RWPE2 (cell line): Measurements from ENCODE around the gene NCOR2.

ENCODE experiments used
- ATAC-seq: fragments of 200-7000 bp; cut with Tn5 transposase; 3 replicates; pipeline ENCODE4 v1.9.1; 2021; ENCODE audit warnings: low read depth
- DNase-seq: peaks from one replicate; pipeline ENCODE4 v3.0.0-alpha.2; 2020; ENCODE audit warnings: low spot score
- H3K27ac ChIP-seq: fragments of 450-650 bp; 2 replicates; pipeline ENCODE4 v1.5.1; 2017; ENCODE audit warnings: mild to moderate bottlenecking; ENCODE audit not compliant: poor library complexity, severe bottlenecking
- H3K27me3 ChIP-seq: fragments of 250-450 bp; sonication (Bioruptor Pico); 2 replicates; pipeline ENCODE4 v1.5.1; 2021; ENCODE audit warnings: mild to moderate bottlenecking, moderate library complexity; ENCODE audit not compliant: insufficient read depth, poor library complexity, severe bottlenecking
- H3K36me3 ChIP-seq: fragments of 250-450 bp; sonication (Bioruptor Pico); 2 replicates; pipeline ENCODE4 v1.5.1; 2020; ENCODE audit warnings: low read depth, mild to moderate bottlenecking, moderate library complexity
- H3K4me1 ChIP-seq: fragments of 250-450 bp; sonication (Bioruptor Pico); 2 replicates; pipeline ENCODE4 v1.5.1; 2021; ENCODE audit warnings: mild to moderate bottlenecking, moderate library complexity; ENCODE audit not compliant: insufficient read depth, poor library complexity, severe bottlenecking
- H3K4me3 ChIP-seq: fragments of 250-450 bp; sonication (Bioruptor Pico); 2 replicates; pipeline ENCODE4 v1.5.1; 2021; ENCODE audit warnings: mild to moderate bottlenecking, moderate library complexity; ENCODE audit not compliant: severe bottlenecking
- H3K9me3 ChIP-seq: fragments of 250-450 bp; sonication (Bioruptor Pico); 2 replicates; pipeline ENCODE4 v1.5.1; 2021; ENCODE audit warnings: mild to moderate bottlenecking, moderate library complexity; ENCODE audit not compliant: severe bottlenecking
- CTCF ChIP-seq: fragments of 450-650 bp; IDR thresholded peaks from one replicate; pipeline ENCODE4 v1.5.1; 2017; ENCODE audit warnings: mild to moderate bottlenecking, moderate library complexity; ENCODE audit not compliant: poor library complexity, severe bottlenecking

NCOR2 gene

GRCh38 chr12:124564232-124564958, 3.0 kb downstream of the NCOR2 start:
- Histone ChIP-seq H3K36me3 (peaks cover 14% of the 10 kb centered on the region), H3K27ac (no peak overlapping the region), H3K4me3 (no peak overlapping the region), H3K4me1 (peaks cover 9% of the 10 kb centered on the region), H3K27me3 (no peaks in the 10 kb centered on the region), H3K9me3 (no peaks in the 10 kb centered on the region)
- no peak for TF ChIP-seq CTCF
- no peak for DNase-seq
- no peak for ATAC-seq

GRCh38 chr12:124563809-124564208, 3.6 kb downstream of the NCOR2 start:
- Histone ChIP-seq H3K4me1 (peaks cover 9% of the 10 kb centered on the region), H3K36me3 (peaks cover 14% of the 10 kb centered on the region), H3K9me3 (no peaks in the 10 kb centered on the region), H3K27ac (no peak overlapping the region), H3K27me3 (no peaks in the 10 kb centered on the region), H3K4me3 (no peak overlapping the region)
- ATAC-seq (no peak), DNase-seq (no peak)
- no peak for TF ChIP-seq CTCF

GRCh38 chr12:124563401-124563800, 4.0 kb downstream of the NCOR2 start:
- TF ChIP-seq CTCF = no peak
- Histone ChIP-seq H3K4me3 (no peak overlapping the region), H3K36me3 (peaks cover 14% of the 10 kb centered on the region), H3K27ac (no peak overlapping the region), H3K27me3 (no peaks in the 10 kb centered on the region), H3K9me3 (no peaks in the 10 kb centered on the region), H3K4me1 (peaks cover 9% of the 10 kb centered on the region)
- ATAC-seq (no peak), DNase-seq (no peak)

- ATAC-seq (no peak), DNase-seq (no peak)
- H3K27me3 ChIP-seq = no peaks in the 10 kb centered on the region
- no peak overlapping the region for H3K27ac ChIP-seq
- H3K4me1 ChIP-seq = peaks cover 5% of the 10 kb centered on the region
- peaks cover 14% of the 10 kb centered on the region for H3K36me3 ChIP-seq
- TF ChIP-seq CTCF = no peak
- no peaks in the 10 kb centered on the region for H3K9me3 ChIP-seq
- H3K4me3 ChIP-seq = no peak overlapping the region
Measured at GRCh38 chr12:124562796-124563181, 4.6 kb downstream of the NCOR2 start.

- no peak for TF ChIP-seq CTCF
- no peaks in the 10 kb centered on the region for H3K27me3 ChIP-seq
- DNase-seq = no peak
- no peak overlapping the region for H3K4me3 ChIP-seq
- H3K27ac ChIP-seq = no peak overlapping the region
- H3K36me3 ChIP-seq = peaks cover 14% of the 10 kb centered on the region
- ATAC-seq = no peak
- H3K9me3 ChIP-seq = no peaks in the 10 kb centered on the region
- H3K4me1 ChIP-seq = peaks cover 4% of the 10 kb centered on the region
Measured at GRCh38 chr12:124562018-124562795, 5.2 kb downstream of the NCOR2 start.
